Activated gamma-delta T cell (primary cell): ENCODE data around the gene ZDHHC20.
"Not testable (repeated sequence)": the region's sequence is repeated elsewhere in the genome, so short reads cannot be mapped to it uniquely, and the experiment has no call there.

ENCODE experiments used
- DNase-seq: peaks from one replicate; lab custom pipeline; 2025; lab: John Stamatoyannopoulos, UW

Gene ZDHHC20

GRCh38 chr13:21435687-21436151, 23.4 kb downstream of the ZDHHC20 start:
- no peak for DNase-seq

GRCh38 chr13:21435231-21435630, 23.9 kb downstream of the ZDHHC20 start:
- no peak for DNase-seq

GRCh38 chr13:21434588-21434987, 24.5 kb downstream of the ZDHHC20 start:
- no peak for DNase-seq

DNA sequence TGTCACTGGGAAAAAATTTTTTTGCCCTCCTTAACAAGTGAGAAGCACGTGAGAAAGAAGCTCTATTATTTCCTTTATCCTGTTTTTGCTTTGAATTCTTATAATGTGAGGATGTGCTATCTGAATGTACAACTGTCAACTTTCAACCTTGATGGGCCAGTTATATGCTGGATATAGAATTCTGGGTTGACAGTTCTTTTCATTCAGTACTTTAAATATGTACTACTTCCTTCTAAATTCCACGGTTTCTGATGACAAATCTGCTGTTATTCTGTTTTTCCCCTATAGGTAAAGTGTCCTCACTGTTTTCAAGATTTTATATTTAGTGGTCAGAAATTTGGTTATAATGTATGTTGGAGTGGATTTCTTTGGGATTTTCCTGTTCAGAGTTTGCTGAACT, 29.9 kb downstream of the ZDHHC20 start:
- no peak for DNase-seq

GRCh38 chr13:21427741-21428140, 31.4 kb downstream of the ZDHHC20 start:
- no peak for DNase-seq

DNA sequence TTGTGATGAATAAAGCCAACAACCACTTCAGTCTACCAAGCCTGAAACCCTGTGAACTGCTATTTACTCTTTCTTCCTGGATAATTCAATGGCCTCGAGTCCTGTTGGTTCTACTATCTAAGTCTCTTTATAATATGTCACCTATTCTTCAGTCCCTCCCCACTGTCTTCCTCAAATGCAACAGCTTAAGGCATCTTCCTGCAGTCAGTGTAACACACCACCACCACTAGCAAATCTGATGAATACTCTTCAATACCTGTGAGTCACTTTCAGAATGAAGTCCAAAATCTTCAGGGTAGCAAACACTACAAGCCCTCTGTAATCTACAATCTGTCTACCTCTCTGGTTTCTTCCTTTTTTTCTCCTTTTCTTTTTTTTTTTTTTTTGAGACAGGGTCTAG, 32.9 kb downstream of the ZDHHC20 start:
- DNase-seq: no peak

- DNase-seq: no peak
Observed at GRCh38 chr13:21420706-21421105, 38.4 kb downstream of the ZDHHC20 start.

DNA sequence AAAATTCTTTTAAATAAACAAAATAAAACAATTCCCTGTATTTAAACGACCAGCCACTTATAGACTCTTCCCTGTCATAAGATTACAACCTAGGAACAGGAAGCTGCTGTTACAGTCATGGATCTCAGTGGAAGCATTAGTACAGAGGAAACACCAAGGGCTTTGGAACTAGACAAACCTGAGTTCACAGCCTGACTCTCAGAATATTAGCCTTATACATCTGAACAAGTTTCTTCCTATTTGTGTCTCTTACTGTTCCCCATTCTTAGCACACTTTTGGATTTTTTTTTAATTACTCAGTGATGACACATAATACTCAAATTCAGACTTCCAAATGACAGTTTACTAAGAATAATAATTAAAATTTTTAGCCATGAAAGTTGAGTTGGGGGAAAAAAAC, 46.1 kb downstream of the ZDHHC20 start:
- no peak for DNase-seq

- DNase-seq: not testable (repeated sequence)
Observed at GRCh38 chr13:21410453-21410852, 48.6 kb downstream of the ZDHHC20 start.

- no peak for DNase-seq
Observed at GRCh38 chr13:21405309-21405708, 53.8 kb downstream of the ZDHHC20 start.

GRCh38 chr13:21402586-21403307, 56.4 kb downstream of the ZDHHC20 start:
- no peak for DNase-seq

DNA sequence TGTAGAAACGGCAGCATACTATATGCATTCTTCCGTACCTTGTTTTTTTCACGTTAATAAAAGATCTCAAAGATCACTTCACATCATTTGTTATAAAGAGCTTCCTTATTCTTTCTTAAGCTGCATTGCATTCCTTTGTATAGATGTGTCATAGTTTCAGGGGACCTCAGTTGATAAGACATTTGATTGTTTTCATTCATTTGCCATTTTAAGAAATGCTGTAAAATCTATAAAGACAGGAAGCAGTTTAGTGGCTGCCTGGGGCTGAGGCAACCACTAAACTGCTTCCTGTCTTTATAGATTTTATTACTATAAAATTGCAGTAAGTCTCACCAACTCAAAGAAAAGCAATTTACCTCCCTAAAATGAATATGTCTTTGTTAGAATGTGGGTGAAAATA, 59.4 kb downstream of the ZDHHC20 start:
- DNase-seq: no peak

DNA sequence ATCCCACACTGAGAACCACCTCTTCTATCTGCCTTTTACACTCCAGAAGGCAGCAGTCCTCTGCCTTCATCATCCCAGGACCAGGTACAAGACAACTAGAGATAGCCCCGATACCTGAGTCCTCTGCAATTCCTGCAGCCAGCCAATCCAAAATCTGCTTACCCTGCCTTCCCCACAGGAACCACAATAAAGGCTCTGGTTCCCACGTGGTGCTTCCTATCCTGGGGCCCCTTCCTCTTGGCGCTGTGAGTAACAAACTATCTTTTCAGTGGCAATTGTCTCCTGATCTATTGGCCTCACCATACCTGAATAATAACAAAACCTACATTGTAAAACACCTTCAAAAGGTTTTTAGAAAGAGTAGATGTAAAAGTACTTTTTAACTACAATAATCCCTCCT, 63.1 kb downstream of the ZDHHC20 start:
- DNase-seq: no peak

DNA sequence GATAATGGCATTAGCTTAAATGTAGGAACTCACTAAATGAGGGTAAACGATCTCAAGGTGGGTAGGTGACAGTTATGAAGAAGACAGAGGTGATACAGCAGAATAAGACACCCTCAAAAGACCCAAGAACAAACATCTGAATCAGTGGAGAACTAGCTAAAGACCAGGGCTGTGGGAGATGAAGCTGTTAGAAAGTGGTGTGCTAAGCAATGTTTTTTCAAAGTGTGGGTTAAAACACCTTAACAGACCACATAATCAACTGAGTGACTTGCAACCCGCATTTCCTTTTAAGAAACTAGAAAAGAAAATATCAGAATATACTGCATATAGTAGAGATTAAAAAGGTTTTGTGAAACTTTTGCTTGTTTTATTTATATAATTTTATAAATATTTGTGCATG, 70.0 kb downstream of the ZDHHC20 start:
- no peak for DNase-seq

GRCh38 chr13:21385710-21386109, 73.4 kb downstream of the ZDHHC20 start:
- no peak for DNase-seq

- no peak for DNase-seq
Observed at GRCh38 chr13:21383090-21383489, 76.0 kb downstream of the ZDHHC20 start.

GRCh38 chr13:21376998-21377985, 81.8 kb downstream of the ZDHHC20 start:
- not testable (repeated sequence) for DNase-seq

- no peak for DNase-seq
Observed at GRCh38 chr13:21372530-21372929, 86.6 kb downstream of the ZDHHC20 start.

DNA sequence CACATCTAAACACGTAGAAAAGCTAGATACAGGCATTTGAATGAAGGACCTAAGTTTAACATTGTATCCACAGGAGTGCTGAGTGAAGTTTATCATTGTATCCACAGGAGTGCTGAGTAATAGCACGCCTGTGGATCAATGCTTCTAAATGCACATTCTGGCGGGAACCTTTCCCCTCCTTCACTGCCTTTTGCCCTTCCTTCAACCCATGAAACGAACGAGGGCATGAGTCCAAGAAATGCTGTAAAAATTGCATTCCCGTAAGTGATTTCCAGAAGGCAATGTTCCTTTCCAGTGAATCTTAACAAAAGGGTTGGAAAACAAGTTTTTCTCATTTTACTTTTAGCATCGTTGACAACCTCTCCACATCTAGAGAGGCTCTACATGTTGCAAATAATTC, 88.1 kb downstream of the ZDHHC20 start:
- no peak for DNase-seq

- no peak for DNase-seq
Observed at GRCh38 chr13:21365574-21365973, 93.5 kb downstream of the ZDHHC20 start.

GRCh38 chr13:21364916-21365315, 94.2 kb downstream of the ZDHHC20 start:
- no peak for DNase-seq

- DNase-seq: no peak
Observed at GRCh38 chr13:21364357-21364756, 94.7 kb downstream of the ZDHHC20 start.

DNA sequence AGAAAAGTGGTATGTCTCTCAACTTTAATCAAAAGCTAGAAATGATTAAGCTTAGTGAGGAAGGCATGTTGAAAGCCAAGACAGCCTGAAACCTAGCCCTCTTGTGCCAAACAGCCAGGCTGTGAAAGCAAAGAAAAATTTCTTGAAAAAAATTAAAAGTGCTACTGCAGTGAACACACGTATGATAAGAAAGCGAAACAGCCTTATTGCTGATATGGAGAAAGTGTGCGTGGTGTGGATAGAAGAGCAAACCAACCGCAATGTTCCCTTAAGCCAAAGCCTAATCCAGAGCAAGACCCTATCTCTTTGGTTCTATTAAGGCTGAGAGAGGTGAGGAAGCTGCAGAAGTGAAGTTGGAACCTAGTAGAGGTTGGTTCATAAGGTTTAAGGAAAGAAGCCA, 96.4 kb downstream of the ZDHHC20 start:
- DNase-seq: no peak
